GM21528 (cell line): ENCODE measurements around the gene BMPR1B.
A peak's percentile ranks its signal among the peaks of the same experiment; 100 is the strongest.

Source experiments
- ATAC-seq: cut with Tn5 transposase; IDR thresholded peaks from one replicate; pipeline ENCODE4 v1.9.1; 2021; ENCODE audit warnings: mild to moderate bottlenecking, moderate library complexity; ENCODE audit not compliant: unreplicated experiment, low FRiP score

BMPR1B gene

DNA sequence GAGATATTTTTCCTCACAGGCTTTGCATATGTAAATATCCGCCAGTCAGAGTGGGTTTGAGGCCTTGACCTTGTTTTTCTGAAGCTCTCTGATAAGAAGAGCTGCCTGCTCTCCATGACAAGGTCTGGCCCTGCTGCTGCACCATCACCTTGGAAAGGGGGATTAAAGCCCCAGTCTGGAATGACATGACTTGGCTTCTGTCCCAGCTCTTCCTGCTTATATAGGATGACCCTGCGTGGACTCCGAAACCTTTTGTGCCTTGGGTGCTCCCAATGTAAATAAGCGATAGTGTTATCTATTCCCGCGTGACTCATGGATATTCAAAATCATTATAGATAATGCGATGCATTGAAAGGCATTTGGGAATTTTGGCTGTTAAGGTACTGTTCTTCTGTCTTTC lies 139.3 kb downstream of the BMPR1B start:
- ATAC-seq = no peak

DNA sequence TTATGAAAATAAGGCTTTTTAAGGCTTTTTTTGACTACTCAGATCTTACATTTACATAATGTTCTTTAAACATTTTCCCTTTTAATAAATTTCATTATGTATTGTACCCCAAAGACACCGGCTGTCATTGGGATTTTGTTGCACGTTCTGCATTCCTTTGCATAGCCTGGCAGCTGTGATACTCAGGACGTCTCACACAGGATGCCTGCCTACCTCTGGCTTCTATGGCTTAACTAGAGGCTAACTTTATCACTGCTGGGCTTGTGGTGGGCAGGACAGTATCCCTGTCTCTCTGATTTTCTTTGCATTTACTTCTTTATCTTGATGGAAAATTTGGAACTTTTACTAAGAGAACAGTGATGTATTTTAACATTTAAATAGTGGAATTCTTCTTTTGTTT lies 147.8 kb downstream of the BMPR1B start:
- no peak for ATAC-seq

DNA sequence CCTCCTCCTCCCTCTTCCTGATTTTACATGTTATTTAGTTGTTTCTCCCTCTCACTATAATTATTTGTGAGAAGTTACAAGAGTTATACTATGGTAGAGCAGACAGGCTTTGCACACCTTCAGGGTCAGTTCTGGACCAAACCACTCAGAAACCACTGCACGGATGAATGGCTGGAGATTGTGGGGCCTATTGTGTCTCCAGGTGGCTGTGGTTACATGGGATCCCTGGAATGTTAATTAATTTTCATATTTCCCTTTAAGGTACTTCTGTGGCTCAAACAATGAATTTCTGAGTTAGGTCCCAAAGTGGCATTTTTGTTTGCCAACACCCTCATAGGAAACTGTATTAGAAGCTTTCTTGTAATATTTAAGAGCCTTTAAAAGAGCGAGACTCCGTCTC lies 151.9 kb downstream of the BMPR1B start:
- no peak for ATAC-seq

DNA sequence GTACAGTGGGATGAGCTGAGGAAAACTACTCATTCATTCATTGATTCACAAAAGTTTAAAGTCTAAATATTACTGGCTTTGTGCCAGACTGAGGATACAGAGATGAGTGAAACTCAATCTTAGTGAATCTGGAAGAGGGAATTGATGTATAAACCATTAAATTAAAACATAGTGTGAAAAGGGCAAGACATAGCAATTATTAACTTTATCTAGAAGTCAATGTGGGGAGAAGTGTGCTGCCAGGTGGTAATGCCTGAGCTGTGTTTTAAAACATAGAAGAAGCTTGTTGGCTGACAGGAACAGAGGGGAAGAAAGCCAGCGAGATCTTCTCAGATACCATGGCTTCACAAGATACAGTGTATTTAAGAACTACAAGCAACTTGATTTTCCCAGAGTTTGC lies 153.4 kb downstream of the BMPR1B start:
- ATAC-seq = no peak

DNA sequence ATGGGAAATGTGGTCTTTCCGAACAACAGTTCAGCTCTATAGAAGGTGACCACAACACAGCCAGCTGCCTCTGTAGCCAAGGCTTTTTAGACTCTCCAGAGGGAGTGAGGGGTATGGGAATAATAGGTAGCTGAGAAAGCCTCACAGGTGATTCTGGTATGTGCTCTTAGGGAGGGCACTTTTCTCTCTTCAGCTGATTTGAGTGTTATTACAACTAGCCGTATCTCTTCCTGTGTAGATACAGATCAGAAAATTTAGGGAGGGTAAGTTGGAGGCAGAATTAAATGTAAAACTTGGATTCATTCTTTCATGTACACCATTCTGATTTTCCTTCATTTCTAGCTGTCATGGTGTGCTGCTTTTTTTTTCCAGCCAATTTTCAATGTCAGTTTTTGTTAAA lies 154.9 kb downstream of the BMPR1B start:
- ATAC-seq = no peak

DNA sequence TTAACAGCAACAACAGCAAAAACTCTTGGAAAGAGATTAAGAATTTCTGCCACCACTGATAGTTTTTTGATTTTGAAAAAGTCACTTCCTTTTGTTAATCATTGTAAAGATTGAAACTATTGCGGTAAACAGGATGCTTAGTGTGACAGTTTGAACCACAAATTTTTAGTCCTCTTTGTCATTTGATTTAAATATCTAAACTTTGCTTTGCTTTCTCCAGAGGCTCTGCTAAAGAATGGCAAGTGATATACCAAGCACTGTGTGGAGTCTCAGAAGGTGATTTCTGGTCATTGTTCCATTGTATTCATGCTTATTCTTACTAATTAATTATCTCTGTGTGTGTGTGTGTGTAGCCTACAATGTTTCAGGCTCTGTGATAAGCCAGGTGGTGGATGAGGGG lies 155.6 kb downstream of the BMPR1B start:
- peak; percentile 78 for ATAC-seq

DNA sequence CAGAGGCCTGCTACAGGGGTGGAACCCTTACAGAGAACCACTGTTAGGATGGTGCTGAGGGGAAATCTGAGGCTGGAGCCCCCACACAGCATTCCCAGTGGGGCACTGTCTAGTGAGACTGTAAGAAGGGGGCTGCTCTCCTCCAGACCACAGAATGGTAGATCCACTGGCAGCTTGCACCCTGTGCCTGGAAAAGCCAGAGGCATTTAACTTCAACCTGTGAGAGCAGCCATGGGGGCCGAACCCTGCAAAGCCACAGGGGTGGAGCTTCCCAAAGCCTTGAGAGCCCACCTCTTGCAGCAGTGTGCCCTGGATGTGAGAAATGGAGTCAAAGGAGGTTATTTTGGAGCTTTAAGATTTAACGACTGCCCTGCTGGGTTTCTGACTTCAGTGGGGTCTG lies 159.4 kb downstream of the BMPR1B start:
- ATAC-seq = no peak

DNA sequence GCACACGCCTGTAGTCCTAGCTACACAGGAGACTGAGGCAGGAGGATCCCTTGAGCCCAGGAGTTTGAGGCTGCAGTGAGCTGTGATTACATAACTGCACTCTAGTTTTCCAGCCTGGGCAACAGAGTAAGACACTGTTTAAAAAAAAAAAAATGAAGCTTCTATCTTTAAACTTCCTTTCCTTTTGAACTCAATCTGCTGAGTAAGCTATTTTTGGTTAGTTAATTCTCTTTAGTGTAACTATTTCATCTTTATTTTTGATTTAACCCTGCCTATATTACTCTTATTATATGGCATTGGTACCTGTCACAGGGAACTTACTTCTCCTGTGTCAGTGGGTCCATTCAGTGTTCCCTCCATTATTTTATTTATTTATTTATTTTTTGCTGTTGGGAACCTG lies 160.8 kb downstream of the BMPR1B start:
- no peak for ATAC-seq

DNA sequence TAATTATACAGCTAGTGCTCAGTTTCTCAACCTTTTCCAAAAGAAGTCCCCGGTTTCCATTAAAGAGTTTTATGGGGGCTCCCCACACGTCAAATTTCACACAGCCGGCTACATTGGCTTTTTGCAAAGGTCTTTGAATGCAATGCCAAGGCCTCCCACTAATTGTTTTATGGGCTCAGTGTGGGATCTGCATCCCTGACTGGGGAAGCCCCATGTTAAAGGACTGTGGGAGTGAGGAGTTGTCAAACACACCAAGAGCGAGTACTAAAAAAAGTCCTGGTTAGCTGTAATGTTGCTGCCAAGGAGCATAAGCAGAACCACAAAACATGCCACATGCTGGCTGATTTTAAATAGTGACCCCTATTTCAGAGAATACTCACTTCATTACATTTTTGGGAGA lies 162.6 kb downstream of the BMPR1B start:
- ATAC-seq = no peak

DNA sequence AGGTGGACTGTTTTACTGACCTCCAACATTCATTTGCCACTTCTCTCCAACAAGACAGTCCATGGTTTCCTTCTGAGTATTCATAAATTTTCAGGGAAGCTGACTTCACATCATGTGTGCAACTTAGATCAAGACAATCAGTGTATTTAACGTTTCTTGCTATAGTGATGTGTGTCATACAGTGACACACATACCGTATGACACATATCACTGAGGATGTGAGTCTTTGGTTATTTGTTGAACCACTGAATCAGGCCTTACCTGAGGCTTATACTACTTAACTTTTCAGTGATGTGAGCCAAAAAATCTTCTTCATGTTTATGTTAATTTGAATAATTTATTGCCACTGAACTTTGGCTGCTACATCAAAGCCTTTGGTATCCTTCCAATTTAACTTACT lies 166.8 kb downstream of the BMPR1B start:
- ATAC-seq = no peak

DNA sequence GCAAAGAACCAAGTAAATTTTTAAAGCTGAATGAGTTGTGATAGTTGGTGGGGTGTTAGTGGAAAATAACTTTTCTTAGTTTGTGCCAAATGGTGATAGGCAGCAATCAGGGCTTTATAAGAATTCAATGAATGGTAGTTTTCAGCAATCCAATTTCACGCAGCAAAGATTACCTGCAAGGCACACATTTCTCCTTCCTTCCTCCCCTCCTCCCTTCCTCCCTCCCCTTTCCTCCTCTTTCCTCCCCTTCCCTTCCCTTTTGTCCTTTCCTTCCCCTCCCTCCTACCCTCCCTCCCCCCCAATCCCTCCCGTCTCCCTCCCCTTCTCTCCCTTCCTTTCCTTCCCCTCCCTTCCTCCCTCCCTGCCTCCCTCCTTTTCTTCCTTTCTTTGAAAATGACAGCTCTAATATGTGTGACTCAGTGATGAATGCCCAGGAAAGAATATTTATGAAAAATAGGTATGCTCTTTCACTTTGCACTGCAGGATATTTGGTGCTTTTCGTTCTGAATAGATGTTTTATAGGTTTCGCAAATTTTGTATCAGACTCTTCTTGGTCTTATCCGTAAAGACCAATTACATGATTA lies 168.1 kb downstream of the BMPR1B start:
- ATAC-seq = no peak

DNA sequence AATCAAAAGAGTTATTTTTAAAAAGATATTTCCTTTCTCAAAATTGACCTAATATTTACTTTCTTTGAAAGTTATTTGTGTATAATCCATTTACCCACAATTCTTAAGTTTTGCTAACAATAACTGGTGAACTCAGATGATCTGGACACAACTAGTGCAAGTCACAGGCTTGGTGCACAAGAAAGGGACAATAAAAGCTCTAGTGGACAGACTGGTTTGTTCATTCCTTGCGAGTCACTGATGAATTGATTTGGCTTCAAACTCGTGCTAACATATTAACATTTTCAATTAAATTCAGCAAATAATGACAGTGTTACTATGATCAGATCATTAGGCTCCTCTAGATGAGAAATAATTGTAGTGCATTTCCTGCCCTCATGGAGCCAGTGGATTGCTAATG lies 169.2 kb downstream of the BMPR1B start:
- ATAC-seq = no peak

DNA sequence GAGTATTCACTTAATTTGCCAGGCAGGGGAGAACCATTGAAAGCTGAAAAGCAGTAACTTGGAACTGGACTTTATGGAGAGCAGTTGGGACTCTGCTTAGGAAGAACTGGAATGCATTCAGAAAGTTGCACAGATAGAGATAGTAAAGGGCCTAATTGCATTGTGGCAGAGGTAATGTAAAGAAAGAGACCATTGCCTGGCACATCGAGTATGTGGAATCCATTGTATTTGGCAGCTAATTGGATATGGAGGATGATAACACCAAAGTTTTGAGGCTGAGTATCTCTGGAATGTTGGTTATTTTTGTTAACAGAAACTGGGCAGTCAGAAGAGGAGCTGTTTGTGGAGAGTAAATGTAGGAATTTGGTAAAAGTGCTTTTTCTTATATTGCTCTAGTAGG lies 169.9 kb downstream of the BMPR1B start:
- ATAC-seq = no peak

DNA sequence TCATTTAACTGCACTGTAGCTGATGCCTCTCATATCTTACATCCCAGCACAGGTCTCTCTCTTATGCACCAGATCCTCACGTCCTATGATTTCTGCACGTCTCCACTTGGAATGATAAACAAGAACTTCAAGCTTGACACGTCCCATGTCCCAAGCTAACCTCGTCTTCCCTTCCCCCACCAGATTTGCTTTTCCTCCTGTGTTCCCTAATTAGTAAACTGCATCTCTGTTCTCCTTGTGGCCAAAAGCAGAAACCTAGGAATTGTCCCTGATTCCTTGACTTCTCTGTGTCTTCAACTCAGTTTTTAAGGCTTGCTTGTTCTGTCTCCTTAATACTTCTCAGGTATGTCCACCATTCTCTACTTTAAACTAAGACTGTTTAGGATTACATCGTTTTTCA lies 171.9 kb downstream of the BMPR1B start:
- ATAC-seq = no peak

DNA sequence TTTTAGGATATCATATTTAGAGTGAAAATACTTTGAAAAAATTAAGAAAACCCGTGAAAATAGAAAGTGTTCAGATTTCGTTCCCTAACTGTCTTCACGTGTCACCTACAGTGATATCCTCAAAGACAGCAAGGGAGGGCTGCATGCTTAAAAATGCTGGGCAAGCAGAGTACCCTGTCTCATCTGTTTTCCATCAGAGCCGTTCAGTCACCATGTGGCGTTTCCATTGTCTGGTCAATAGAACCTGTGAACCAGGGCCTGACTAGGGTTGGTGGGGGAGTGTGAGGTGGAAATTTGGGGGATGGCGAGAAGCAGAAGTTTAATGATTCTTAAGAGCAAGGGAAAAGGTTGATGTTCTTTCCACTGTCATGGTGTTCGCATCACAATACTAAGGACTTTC lies 173.9 kb downstream of the BMPR1B start:
- ATAC-seq = no peak

DNA sequence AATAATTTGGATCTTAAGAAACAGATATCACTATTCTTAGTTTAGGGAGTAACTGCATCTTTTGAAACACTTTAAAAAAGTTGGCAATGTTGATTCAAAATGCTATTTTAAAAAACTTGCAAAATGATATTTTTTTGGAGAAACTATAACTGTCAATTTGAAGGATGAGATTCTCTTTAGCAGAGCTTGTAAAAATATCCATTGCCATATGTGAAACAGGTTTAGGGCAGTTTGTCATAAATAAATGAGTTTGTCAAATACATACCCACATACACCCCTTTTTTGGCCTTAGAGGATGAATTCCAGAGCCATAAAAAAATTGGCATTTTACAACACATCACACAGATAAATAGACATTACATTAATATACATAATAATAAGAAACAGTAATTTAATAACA lies 174.6 kb downstream of the BMPR1B start:
- no peak for ATAC-seq

DNA sequence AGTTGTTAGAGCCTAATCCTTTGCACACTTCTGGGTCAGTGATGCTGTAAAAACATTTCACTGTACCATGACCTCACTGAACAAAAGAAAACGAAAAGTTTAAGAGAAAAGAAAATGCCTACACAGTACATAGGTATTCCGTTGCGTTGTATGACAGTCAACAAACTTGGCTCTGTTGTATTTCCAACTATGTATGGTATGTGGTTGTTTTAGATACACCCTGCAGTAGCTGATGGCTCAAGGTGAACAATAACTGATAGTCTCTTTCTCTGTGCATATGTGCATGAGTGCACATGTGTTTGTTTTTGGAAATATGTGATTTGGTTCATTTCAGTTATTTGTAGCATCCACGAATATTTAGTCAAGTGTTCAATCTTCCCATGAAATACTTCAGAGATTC lies 176.0 kb downstream of the BMPR1B start:
- ATAC-seq = no peak

DNA sequence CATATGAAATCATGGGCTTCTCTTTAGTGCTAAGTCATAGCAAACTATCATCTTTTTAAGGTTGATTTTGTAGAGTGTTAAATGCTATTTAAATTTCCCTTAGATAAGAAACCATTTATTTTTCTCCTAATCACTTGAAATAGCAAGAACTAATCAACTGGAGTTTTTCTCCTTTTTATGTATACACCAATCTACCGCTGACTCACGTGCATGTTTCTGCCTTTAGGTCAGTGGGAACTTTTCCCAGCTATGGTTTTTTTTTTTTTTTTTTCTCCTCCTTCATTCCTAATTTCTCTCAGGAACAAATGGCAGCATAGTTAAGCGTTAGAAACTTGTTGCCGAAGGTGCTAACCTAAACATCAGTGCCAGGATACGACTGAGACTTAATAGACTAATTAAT lies 176.4 kb downstream of the BMPR1B start:
- no peak for ATAC-seq

DNA sequence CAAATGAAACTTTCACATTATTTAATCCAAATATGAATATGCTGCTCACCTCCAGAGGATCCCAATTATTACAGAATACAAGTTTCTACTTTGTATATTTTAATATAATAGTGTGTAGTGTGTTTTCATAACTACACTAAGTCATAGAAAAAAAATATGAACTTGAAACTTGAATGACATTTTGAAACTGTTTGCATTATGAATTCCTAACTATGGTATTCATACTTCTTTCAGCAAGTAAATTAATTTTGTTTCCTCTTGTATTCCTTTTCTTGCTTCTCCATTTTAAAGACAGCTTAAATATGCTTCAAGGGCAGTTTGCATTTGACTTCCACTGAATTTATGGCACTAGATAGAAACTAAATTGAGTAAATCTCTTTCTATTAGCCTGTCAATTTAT lies 177.1 kb downstream of the BMPR1B start:
- no peak for ATAC-seq

DNA sequence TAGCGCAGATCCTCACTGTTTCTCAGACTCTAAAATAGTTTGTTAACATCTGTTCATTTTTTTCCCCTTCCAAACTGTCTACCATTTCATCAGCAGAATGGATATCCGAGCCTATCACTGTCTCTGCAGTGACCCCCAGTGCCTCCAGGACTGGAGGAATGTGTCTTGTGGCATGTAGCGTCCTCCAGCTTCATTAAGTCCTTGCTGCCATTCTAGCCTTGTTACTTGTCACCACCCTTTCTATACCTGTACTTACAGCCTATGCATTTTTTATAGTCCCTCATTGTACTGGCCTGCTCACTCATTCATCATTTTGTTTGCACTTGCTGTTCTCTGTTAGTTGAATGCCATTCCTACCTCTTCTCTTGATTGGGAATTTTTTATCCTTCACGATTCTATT lies 179.1 kb downstream of the BMPR1B start:
- ATAC-seq = no peak

DNA sequence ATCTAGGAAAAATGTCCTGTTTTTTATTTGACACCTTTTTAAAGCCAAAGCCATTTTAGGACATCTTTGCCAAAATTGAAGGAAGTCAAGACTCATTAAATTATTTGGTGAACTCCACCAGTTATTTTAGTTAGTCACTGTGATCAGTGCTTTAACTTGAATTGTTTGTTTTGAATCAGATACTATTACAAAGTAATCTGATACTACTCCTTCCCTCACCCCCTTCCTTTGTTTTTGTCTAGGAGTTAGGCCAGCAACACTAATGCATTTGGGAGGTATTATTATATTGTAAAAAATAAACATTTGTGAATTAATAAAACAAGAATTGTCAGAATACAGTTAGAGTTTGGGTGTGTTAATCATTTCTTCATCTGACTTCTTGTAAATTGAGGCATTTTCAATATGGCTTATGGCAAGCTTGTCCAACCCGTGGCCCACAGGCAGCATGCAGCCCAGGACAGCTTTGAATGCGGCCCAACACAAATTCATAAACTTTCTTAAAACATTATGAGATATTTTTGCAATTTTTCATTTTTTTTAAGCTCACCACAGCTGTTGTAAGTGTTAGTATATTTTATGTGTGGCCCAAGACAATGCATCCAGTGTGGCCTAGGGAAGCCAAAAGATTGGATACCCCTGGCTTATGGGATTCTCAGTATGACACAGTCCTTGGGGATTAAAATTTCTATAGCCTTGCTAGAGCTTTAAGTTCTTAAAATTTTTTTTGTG lies 182.2 kb downstream of the BMPR1B start:
- no peak for ATAC-seq

DNA sequence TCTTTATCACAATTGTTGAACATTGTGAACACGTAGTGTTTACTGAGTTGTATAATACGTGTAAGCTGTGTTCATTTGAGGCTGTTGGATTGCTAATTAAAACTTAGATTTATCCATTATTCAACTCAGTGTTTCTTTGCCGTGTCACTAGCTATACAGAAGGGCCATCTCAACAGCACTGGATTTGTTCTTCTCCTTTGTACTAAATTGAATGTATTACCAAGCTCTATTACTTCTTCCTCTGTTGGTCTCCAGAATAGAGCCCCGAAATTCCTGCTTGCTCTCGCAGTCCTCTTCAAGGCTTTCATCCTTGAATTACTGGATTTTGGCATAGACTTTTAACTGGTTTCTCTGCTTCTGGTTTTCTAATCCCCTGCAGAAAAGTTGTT lies 182.8 kb downstream of the BMPR1B start:
- ATAC-seq = no peak

DNA sequence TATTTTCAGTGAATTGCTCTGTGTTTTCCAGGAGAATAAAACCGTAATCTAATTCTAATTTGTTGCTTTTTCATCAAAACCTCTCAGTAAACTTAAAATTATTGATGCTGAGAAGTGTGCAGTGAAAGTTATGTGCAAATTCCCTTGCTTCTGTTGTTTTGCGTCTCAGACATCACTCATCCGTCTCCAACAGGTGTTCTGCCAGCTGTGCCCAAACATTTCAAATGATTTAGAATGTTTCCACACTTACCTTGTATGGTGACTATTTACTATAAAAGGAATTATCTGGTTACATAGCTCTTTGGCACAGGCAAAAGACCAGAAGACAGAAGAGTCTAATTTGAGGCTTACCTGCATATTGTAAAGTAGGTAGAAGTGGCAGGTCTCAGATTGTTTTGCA lies 184.0 kb downstream of the BMPR1B start:
- ATAC-seq = no peak
